RPMI8226 (cell line): Measurements from ENCODE around the gene FABP1.

ENCODE experiments used
- DNase-seq: peaks from one replicate; pipeline ENCODE4 v3.0.0-alpha.2; 2015

FABP1 gene

DNA sequence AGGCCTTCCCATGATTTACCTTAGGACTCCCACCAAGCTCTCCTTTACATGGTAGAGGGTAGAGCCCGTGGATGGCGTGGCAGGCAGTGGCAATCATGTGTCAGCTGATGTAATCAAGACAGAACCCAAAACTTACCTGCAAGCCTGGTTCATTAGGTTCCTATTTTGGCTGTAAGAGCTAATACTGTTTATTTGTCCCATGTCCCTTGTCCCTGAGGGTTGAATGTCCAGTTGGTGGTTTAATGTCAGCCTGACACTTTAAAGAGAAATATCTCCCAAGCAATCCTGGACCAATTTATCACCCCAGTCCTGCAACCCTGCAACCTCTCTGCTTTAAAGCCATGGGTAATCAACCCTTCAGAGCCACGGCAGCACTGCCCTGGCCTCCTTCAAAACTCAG lies 6.0 kb upstream of the FABP1 start:
- no peak for DNase-seq

DNA sequence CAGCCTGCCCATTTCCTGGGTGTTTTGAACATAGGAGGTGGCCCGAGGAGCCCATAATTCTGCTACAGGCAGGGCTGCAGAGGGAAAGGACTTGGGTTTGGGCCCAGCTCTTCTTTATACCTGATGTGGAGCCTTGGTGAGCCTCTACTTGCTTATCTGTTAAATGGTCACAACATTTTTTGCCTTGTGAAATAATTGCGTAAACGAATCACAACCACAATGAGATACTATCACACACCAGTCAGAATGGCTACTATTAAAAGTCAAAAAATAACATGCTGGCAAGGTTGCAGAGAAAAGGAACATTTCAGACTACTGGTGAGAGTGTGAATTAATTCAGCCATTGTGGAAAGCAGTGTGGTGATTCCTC lies 4.1 kb upstream of the FABP1 start:
- DNase-seq = no peak

- DNase-seq = no peak
Measured at GRCh38 chr2:88131201-88131998, 3.5 kb upstream of the FABP1 start.

- no peak for DNase-seq
Measured at GRCh38 chr2:88129313-88129959, 1.6 kb upstream of the FABP1 start.

- DNase-seq = no peak
Measured at GRCh38 chr2:88128654-88129312, 921 bp upstream of the FABP1 start.

DNA sequence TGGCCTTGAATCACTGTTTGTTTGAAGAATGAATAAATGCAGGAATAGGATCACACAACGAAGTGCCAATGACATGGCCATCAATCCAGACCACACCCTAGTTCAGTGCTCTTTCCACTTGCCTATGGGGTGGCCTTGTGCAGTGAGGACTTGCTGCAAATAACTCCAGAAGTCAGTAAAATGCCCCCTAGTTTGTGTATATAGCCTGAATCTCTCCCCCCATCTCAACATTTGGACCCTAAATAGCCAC lies 299 bp downstream of the FABP1 start:
- DNase-seq = no peak

GRCh38 chr2:88126772-88127637 lies 857 bp downstream of the FABP1 start:
- DNase-seq = no peak

DNA sequence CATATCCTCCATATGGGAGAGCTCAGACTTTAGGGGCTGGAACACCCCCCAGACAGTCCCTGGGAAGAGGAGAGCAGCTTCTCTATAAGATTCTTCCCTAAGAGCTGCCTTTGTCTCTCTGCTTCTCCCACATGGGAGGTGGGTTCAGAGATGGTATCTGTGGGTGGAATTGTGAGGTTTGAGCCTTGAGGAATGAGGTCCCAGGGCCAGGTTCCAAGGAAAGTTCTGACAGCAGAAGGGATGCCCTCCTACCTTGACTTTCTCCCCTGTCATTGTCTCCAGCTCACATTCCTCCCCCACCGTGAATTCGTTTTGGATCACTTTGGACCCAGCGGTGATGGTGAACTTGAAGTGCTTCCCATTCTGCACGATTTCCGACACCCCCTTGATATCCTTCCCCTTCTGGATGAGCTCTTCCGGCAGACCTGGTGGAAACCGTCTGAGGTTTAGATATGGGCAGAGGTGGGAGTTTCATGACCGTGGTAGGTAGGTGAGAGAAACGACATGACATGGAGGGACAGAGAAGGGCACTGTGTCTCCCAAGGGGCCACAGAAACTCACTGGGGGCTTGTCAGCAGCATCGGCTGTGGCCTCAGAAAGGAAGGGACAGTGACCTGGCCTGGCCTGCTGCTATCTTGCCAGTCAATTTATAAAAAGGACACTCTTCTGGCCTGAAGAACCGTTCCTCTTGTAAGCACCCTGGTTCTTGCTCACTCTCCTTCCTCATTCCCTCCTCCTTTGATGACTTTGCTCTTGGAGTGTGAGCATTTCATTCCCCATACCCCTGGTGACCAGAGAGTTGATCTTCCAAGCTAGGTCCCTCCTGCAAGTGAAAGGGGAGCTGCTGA lies 1.7 kb downstream of the FABP1 start:
- no peak for DNase-seq

DNA sequence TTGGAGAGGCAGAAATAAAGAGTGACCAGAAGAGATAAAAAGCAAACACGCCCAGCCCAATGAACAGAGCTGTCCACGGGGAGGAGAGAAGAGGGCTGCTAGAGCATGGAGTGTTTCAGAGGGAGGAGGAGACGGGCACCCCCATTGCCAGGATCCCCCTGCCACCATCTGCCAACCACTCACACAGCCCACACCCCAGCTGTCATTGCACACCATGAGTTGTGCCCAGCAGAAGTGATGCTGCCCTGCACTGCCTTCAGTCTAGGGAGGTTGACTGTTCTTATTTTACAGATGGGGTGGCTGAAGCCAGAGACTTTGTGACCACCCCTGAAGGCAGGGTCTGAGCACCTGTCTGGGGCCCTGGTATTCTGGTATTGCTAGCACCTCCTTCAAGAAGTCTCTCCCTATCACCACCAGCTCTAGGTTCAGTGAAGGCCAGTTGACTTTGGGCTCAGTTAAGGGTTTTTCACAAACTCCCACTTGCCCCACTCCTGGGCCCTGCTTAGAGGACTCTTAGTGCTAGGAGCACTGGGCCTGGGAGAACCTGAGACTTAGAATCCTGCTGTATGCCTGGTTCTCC lies 2.4 kb downstream of the FABP1 start:
- no peak for DNase-seq

- no peak for DNase-seq
Measured at GRCh38 chr2:88123975-88124917, 3.6 kb downstream of the FABP1 start.

- no peak for DNase-seq
Measured at GRCh38 chr2:88123164-88123974, 4.5 kb downstream of the FABP1 start.

- DNase-seq = no peak
Measured at GRCh38 chr2:88122141-88122884, 5.5 kb downstream of the FABP1 start.

GRCh38 chr2:88121678-88122077 lies 6.2 kb downstream of the FABP1 start:
- DNase-seq = no peak

DNA sequence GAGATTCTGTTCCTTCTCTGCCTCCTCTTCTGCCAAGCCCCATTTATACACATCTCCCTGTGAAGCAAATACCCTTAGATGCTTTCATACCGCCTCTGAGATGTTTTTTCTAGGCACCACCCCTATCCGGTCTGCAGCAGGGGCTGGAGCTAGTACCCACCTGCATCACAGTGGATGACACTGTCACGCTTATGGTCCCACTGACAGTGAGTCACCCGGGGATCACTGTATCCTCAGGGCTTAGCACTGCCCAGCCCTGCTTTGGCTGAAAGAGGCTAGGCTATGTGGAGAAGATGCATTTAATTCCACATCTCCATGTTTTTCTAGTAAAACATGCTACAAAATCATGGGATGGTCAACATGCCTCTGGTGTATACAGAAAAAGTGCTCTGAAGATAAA lies 9.9 kb downstream of the FABP1 start:
- no peak for DNase-seq

GRCh38 chr2:88116669-88117432 lies 11.0 kb downstream of the FABP1 start:
- no peak for DNase-seq

- no peak for DNase-seq
Measured at GRCh38 chr2:88115825-88116518, 11.9 kb downstream of the FABP1 start.

DNA sequence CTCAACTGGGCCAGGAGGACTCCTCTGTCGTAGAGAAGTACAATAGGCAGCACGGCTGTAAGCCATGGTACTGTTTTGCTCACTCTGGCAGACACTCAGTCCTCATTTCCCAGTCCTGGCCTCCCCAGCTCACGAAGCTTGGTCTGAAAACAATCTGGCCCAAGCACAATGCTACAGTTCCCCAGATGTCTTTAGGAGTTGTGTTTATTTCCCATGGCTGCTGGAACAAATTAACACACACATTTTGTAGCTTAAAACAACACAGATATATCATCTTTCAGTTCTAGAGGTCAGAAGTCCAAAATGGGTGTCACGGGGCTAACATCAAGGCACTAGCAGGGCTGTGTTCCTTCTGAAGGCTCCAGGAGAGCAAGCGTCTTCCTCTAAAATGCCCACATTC lies 13.0 kb downstream of the FABP1 start:
- DNase-seq = no peak

- no peak for DNase-seq
Measured at GRCh38 chr2:88113069-88113468, 14.8 kb downstream of the FABP1 start.
